OCI-LY3 (cell line): ENCODE results near the gene GABRR1.

Experiments
- H2AFZ ChIP-seq: fragments of 200-600, 300-600 bp; shearing (Covaris generic); 2 replicates; pipeline ENCODE4 v1.6.0; 2014; ENCODE audit warnings: antibody characterized with exemption, low read depth, low read length
- H3K27ac ChIP-seq: fragments of 200-600, 300-600 bp; sonication (generic); 2 replicates; pipeline ENCODE4 v1.5.1; 2014; ENCODE audit warnings: mild to moderate bottlenecking, low read length, moderate library complexity, mixed read lengths
- H3K27me3 ChIP-seq: fragments of 200-600, 300-600 bp; sonication (generic); 2 replicates; pipeline ENCODE4 v1.6.1; 2014; ENCODE audit warnings: low read depth, low read length, mixed read lengths
- H3K36me3 ChIP-seq: fragments of 200-600, 300-600 bp; sonication (generic); replicated peaks from 2 replicates; pipeline ENCODE3; 2014; ENCODE audit warnings: low read depth, low read length, mixed read lengths
- H3K4me1 ChIP-seq: fragments of 300-600, 200-600 bp; sonication (generic); 2 replicates; pipeline ENCODE4 v1.6.1; 2014; ENCODE audit warnings: low read length, mixed read lengths
- H3K4me2 ChIP-seq: fragments of 200-600, 300-600 bp; sonication (generic); 2 replicates; pipeline ENCODE4 v1.6.1; 2014; ENCODE audit warnings: low read length, mixed read lengths
- H3K4me3 ChIP-seq: fragments of 300-600, 200-600 bp; sonication (generic); 2 replicates; pipeline ENCODE4 v1.5.1; 2014; ENCODE audit warnings: antibody characterized with exemption, mild to moderate bottlenecking, low read length, moderate library complexity
- H3K79me2 ChIP-seq: fragments of 300-600, 200-600 bp; shearing (Covaris generic); 2 replicates; pipeline ENCODE4 v1.6.1; 2014; ENCODE audit warnings: mild to moderate bottlenecking, low read length, mixed read lengths
- H3K9ac ChIP-seq: fragments of 300-600, 200-600 bp; shearing (Covaris generic); 2 replicates; pipeline ENCODE4 v1.6.0; 2014; ENCODE audit warnings: mild to moderate bottlenecking, low read length, moderate library complexity
- H3K9me3 ChIP-seq: fragments of 200-600, 300-600 bp; shearing (Covaris generic); 2 replicates; pipeline ENCODE4 v1.6.1; 2014; ENCODE audit warnings: low read length, mixed read lengths; ENCODE audit not compliant: insufficient read depth
- H4K20me1 ChIP-seq: fragments of 200-600, 300-600 bp; sonication (generic); 2 replicates; pipeline ENCODE4 v1.6.1; 2016; ENCODE audit warnings: low read length, mixed read lengths; ENCODE audit not compliant: insufficient read depth
- EZH2phosphoT487 ChIP-seq: fragments of 200-600 bp; shearing (Covaris generic); IDR thresholded peaks from 2 replicates; pipeline ENCODE4 v1.6.1; 2018; ENCODE audit warnings: antibody characterized with exemption, mixed run types, low read depth
- TF ChIP-seq, protein P1 (sequence below): fragments of 200-600, 300-600 bp; sonication (generic); IDR thresholded peaks from 2 replicates; pipeline ENCODE4 v1.5.1; 2014; ENCODE audit warnings: antibody characterized with exemption, low read length, low read depth

Gene GABRR1

DNA sequence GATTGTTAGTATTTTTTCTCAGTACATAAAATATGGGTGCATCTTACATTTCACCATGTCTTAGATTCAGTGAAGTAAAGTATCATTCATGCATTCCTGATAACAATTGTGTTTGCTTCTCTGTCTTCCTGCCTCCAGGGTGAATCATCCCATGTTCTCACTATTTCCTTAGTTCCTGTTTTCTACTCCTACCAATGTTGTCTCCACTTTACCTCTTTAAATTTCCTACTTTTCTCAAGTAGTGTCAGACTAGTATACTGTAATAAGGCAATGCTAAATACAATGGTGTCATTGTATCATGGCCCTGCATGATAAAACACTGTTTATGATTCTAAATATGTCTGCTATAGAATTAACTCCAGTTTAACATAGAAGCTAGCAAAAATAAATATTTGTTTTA is 37.4 kb upstream of the GABRR1 start:
- no peaks in the 10 kb centered on the region for H3K4me1 ChIP-seq
- no peaks in the 10 kb centered on the region for H3K79me2 ChIP-seq
- no peaks in the 10 kb centered on the region for H4K20me1 ChIP-seq
- H3K4me3 ChIP-seq = no peak overlapping the region
- no peaks in the 10 kb centered on the region for H3K9me3 ChIP-seq
- no peak overlapping the region for H3K9ac ChIP-seq
- H3K27ac ChIP-seq = no peak overlapping the region
- no peak overlapping the region for H3K4me2 ChIP-seq
- no peaks in the 10 kb centered on the region for H3K36me3 ChIP-seq
- H3K27me3 ChIP-seq = no peaks in the 10 kb centered on the region
- no peak overlapping the region for H2AFZ ChIP-seq
- no peak for TF ChIP-seq EZH2phosphoT487
- TF ChIP-seq, protein P1, sequence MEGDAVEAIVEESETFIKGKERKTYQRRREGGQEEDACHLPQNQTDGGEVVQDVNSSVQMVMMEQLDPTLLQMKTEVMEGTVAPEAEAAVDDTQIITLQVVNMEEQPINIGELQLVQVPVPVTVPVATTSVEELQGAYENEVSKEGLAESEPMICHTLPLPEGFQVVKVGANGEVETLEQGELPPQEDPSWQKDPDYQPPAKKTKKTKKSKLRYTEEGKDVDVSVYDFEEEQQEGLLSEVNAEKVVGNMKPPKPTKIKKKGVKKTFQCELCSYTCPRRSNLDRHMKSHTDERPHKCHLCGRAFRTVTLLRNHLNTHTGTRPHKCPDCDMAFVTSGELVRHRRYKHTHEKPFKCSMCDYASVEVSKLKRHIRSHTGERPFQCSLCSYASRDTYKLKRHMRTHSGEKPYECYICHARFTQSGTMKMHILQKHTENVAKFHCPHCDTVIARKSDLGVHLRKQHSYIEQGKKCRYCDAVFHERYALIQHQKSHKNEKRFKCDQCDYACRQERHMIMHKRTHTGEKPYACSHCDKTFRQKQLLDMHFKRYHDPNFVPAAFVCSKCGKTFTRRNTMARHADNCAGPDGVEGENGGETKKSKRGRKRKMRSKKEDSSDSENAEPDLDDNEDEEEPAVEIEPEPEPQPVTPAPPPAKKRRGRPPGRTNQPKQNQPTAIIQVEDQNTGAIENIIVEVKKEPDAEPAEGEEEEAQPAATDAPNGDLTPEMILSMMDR = no peak

DNA sequence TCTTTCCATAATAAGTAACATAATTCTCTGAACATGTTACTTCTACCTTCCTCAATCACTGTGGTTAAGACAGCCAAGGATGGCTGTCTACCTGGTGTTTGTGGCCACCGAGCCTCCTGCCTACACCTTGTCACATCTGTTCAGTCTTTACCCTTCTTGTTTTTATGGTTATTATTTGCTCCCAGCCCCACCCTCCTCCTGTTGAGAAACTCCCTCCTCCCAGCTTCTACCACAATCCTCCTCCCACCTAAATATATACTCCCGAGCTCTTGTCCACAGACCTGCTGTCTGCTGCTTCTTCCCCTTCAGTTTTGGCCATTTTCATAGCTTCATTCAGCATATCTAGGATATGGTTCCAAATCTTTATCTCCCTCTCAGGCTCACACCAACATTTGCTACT is 35.7 kb upstream of the GABRR1 start:
- TF ChIP-seq, protein P1 = no peak
- TF ChIP-seq EZH2phosphoT487 = no peak
- H3K9me3 ChIP-seq = no peaks in the 10 kb centered on the region
- no peak overlapping the region for H3K4me2 ChIP-seq
- no peaks in the 10 kb centered on the region for H3K36me3 ChIP-seq
- H3K4me1 ChIP-seq = no peaks in the 10 kb centered on the region
- no peaks in the 10 kb centered on the region for H4K20me1 ChIP-seq
- no peak overlapping the region for H3K27ac ChIP-seq
- no peak overlapping the region for H3K4me3 ChIP-seq
- no peaks in the 10 kb centered on the region for H3K79me2 ChIP-seq
- no peak overlapping the region for H3K9ac ChIP-seq
- no peak overlapping the region for H2AFZ ChIP-seq
- H3K27me3 ChIP-seq = no peaks in the 10 kb centered on the region

DNA sequence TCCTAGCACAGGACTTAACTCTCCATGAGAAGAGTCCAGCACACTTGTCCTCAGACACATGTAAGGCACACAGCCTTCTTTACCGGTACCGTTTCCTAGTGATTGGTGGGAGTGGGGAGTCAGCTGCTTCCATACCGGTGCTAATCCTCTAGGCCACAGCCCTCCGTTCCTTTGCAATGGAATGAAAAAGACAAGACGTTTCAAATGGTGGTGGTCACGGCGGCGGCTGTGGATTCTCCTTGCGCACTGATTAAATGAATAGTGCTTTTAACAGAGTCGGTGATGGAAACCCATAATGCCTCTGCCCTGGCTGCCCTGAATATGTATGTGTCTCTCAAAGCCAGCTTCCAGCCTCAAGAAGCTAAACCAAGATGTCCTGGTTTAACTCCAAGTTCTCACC is 34.8 kb upstream of the GABRR1 start:
- H2AFZ ChIP-seq = no peak overlapping the region
- no peaks in the 10 kb centered on the region for H3K27me3 ChIP-seq
- no peak for TF ChIP-seq EZH2phosphoT487
- no peaks in the 10 kb centered on the region for H3K36me3 ChIP-seq
- no peaks in the 10 kb centered on the region for H3K4me1 ChIP-seq
- no peak overlapping the region for H3K4me3 ChIP-seq
- no peak overlapping the region for H3K9ac ChIP-seq
- no peaks in the 10 kb centered on the region for H4K20me1 ChIP-seq
- no peaks in the 10 kb centered on the region for H3K9me3 ChIP-seq
- no peak overlapping the region for H3K27ac ChIP-seq
- no peak overlapping the region for H3K4me2 ChIP-seq
- H3K79me2 ChIP-seq = no peaks in the 10 kb centered on the region

DNA sequence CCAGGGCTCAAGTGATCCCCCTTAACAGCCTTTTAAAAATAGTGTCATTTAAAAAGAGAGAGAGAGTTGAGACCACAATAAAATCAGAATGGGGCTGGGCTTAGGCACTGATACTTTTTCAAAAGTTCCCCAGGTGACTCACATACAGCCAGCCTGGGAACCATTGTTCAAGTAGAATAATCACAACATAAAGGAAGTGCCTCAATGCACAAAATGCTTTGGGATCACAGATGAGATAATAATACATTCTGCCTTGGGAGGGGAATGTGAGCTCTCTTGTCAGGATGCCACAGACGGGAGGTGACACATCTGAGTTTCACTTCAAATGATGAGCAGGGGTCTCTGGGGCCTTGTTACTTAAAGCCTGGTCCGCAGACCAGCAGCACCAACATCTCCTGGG is 34.0 kb upstream of the GABRR1 start:
- no peak for TF ChIP-seq EZH2phosphoT487
- TF ChIP-seq, protein P1 = no peak
- Histone ChIP-seq H3K36me3 (no peaks in the 10 kb centered on the region), H4K20me1 (no peaks in the 10 kb centered on the region), H2AFZ (no peak overlapping the region), H3K27ac (no peak overlapping the region), H3K4me1 (no peaks in the 10 kb centered on the region), H3K9me3 (no peaks in the 10 kb centered on the region), H3K4me3 (no peak overlapping the region), H3K79me2 (no peaks in the 10 kb centered on the region), H3K4me2 (no peak overlapping the region), H3K27me3 (no peaks in the 10 kb centered on the region), H3K9ac (no peak overlapping the region)

DNA sequence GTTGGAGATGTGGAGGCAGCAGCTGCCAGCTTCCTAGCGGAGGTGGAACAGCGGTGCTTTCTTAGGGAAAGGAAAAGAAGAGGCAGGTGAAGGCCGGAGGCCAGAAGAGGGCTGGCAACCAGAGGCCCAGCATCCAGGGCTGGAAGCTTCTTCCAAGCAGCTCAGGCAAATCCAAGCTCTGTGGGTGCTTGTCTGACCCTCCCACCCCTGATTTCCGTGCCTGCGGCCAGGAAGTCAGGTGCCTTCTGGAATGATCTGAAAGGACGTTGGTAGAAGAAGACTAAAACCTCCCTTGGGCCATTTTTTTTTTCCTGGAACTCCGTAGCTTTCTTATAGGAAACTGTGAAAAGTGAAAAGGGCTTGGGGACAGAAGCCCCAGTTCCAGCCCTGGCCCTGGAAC is 33.1 kb upstream of the GABRR1 start:
- no peaks in the 10 kb centered on the region for H3K79me2 ChIP-seq

More for the DNA sequence above, 33.1 kb upstream of the GABRR1 start:
- Histone ChIP-seq H3K9me3 (no peaks in the 10 kb centered on the region), H3K27me3 (no peaks in the 10 kb centered on the region), H3K4me1 (no peaks in the 10 kb centered on the region), H2AFZ (no peak overlapping the region), H3K36me3 (no peaks in the 10 kb centered on the region), H3K9ac (no peak overlapping the region), H3K27ac (no peak overlapping the region), H3K4me3 (no peak overlapping the region), H4K20me1 (no peaks in the 10 kb centered on the region), H3K4me2 (no peak overlapping the region)
- TF ChIP-seq, protein P1 = no peak
- TF ChIP-seq EZH2phosphoT487 = no peak
